HG03135 (cell line): ENCODE measurements around the gene GGT6.

ENCODE experiments used
- ATAC-seq: cut with Tn5 transposase; IDR thresholded peaks from one replicate; pipeline ENCODE4 v1.9.1; 2021; ENCODE audit warnings: mild to moderate bottlenecking, moderate library complexity; ENCODE audit not compliant: unreplicated experiment

Gene GGT6

GRCh38 chr17:4554441-4554996, 5.9 kb downstream of the GGT6 start:
- ATAC-seq = no peak

GRCh38 chr17:4553669-4554068, 6.7 kb downstream of the GGT6 start:
- ATAC-seq = no peak

GRCh38 chr17:4551796-4552525, 8.4 kb downstream of the GGT6 start:
- no peak for ATAC-seq

GRCh38 chr17:4551141-4551540, 9.2 kb downstream of the GGT6 start:
- no peak for ATAC-seq

- no peak for ATAC-seq
Measured at GRCh38 chr17:4550534-4551039, 9.8 kb downstream of the GGT6 start.

GRCh38 chr17:4549781-4550533, 10.4 kb downstream of the GGT6 start:
- ATAC-seq = no peak

- no peak for ATAC-seq
Measured at GRCh38 chr17:4548721-4549531, 11.5 kb downstream of the GGT6 start.

GRCh38 chr17:4548061-4548461, 12.3 kb downstream of the GGT6 start:
- no peak for ATAC-seq

- no peak for ATAC-seq
Measured at GRCh38 chr17:4547118-4547906, 13.1 kb downstream of the GGT6 start.

GRCh38 chr17:4545217-4545951, 15.0 kb downstream of the GGT6 start:
- ATAC-seq = no peak

GRCh38 chr17:4544951-4545216, 15.5 kb downstream of the GGT6 start:
- ATAC-seq = no peak

- no peak for ATAC-seq
Measured at GRCh38 chr17:4544135-4544950, 16.0 kb downstream of the GGT6 start.

- no peak for ATAC-seq
Measured at GRCh38 chr17:4543557-4544026, 16.8 kb downstream of the GGT6 start.

GRCh38 chr17:4542726-4543191, 17.6 kb downstream of the GGT6 start:
- ATAC-seq = no peak

- no peak for ATAC-seq
Measured at GRCh38 chr17:4542003-4542725, 18.2 kb downstream of the GGT6 start.

GRCh38 chr17:4541328-4542002, 18.9 kb downstream of the GGT6 start:
- ATAC-seq = no peak

GRCh38 chr17:4540687-4541327, 19.6 kb downstream of the GGT6 start:
- no peak for ATAC-seq
